Measurements from ENCODE around the gene POLD4. TPM values are rescaled to one million over a fixed set of nuclear protein-coding genes. Genes with fewer than 3 reads are reported as not detected.

The POLD4 gene
- total RNA-seq, 2 experiments from 2014 or later = 31.7 to 39.5 TPM

DNA sequence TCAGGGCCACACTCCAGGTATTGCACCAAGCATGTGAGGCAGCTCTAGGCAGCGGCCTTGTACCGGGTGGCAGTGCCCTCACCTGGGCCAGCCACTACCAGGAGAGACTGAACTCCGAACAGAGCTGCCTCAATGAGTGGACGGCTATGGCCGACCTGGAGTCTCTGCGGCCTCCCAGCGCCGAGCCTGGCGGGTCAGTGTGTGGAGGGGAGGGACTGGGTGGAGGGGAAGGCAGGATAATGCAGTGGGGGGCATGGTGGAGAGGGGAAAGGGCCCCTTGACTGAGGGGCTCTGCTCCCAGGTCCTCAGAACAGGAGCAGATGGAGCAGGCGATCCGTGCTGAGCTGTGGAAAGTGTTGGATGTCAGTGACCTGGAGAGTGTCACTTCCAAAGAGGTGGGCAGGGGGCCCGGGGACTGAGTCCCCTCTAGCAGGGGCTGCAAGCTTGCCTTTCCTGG, 45.8 kb downstream of the POLD4 start:
- TF ChIP-seq CTCF (IDR thresholded peaks at IDR 0.05) = no peak
- ChIA-PET POLR2A (interaction anchor here (1.1 to 1.4 kb wide), 2 partner anchors 20 to 30 kb away, joined by 3 to 5 read pairs; no protein-coding TSS in a partner anchor), CTCF (interaction anchor here (2.3 kb wide), 1 partner anchor 10 kb away, joined by 10 read pairs; no protein-coding TSS in a partner anchor)
- no peaks in the 10 kb centered on the region for H3K9me3 ChIP-seq (ENCODE audit: control insufficient read depth in 1 of 2, insufficient read depth in 1 of 2, low read length in 2 of 2)
- no peaks in the 10 kb centered on the region for H3K27me3 ChIP-seq (ENCODE audit: control insufficient read depth in 1 of 2, insufficient read depth in 2 of 2, low read length in 2 of 2)
- H3K4me1 Mint-ChIP-seq (ENCODE audit: low read depth) = peaks cover 12% of the 10 kb centered on the region
- peaks cover 2% of the 10 kb centered on the region for H3K36me3 Mint-ChIP-seq (ENCODE audit: low read depth)
- ATAC-seq (ENCODE audit: poor library complexity) (no peak), DNase-seq (no peak)
- peaks cover 48% of the 10 kb centered on the region for H3K4me1 ChIP-seq (ENCODE audit: insufficient read depth, low read length)
- H3K4me3 ChIP-seq (ENCODE audit: low read length) = no peak overlapping the region
- intact Hi-C loops (cut with DNase I, micrococcal nuclease) = no loop called here
- H3K27ac Mint-ChIP-seq = no peak overlapping the region
- no peaks in the 10 kb centered on the region for H3K9me3 Mint-ChIP-seq
- no peaks in the 10 kb centered on the region for H3K27me3 Mint-ChIP-seq
- H3K36me3 ChIP-seq (ENCODE audit: insufficient read depth, low read length) = peaks cover 5% of the 10 kb centered on the region
- no peak overlapping the region for H3K4me3 Mint-ChIP-seq
- no peak overlapping the region for H3K27ac ChIP-seq (ENCODE audit: low read depth in 1 of 2, low read length in 2 of 2)

GRCh38 chr11:67306769-67307544, 46.4 kb downstream of the POLD4 start:
- no peaks in the 10 kb centered on the region for H3K27me3 Mint-ChIP-seq
- intact Hi-C loops (cut with DNase I, micrococcal nuclease) = no loop called here
- H3K4me1 ChIP-seq (ENCODE audit: insufficient read depth, low read length) = peaks cover 48% of the 10 kb centered on the region
- H3K9me3 Mint-ChIP-seq = no peaks in the 10 kb centered on the region
- H3K27me3 ChIP-seq (ENCODE audit: control insufficient read depth in 1 of 2, insufficient read depth in 2 of 2, low read length in 2 of 2) = no peaks in the 10 kb centered on the region
- no peak overlapping the region for H3K27ac Mint-ChIP-seq
- DNase-seq (no peak), ATAC-seq (ENCODE audit: poor library complexity) (no peak)
- peaks cover 7% of the 10 kb centered on the region for H3K36me3 Mint-ChIP-seq (ENCODE audit: low read depth)
- peaks cover 5% of the 10 kb centered on the region for H3K36me3 ChIP-seq (ENCODE audit: insufficient read depth, low read length)
- ChIA-PET CTCF (interaction anchor here (2.3 kb wide), 1 partner anchor 11 kb away, joined by 10 read pairs; no protein-coding TSS in a partner anchor), POLR2A (interaction anchor here (0.9 to 1.4 kb wide), 2 partner anchors 13 to 19 kb away, joined by 3 to 5 read pairs; no protein-coding TSS in a partner anchor)
- TF ChIP-seq CTCF (IDR thresholded peaks at IDR 0.05) = no peak
- no peak overlapping the region for H3K27ac ChIP-seq (ENCODE audit: low read depth in 1 of 2, low read length in 2 of 2)
- no peaks in the 10 kb centered on the region for H3K9me3 ChIP-seq (ENCODE audit: control insufficient read depth in 1 of 2, insufficient read depth in 1 of 2, low read length in 2 of 2)
- peaks cover 6% of the 10 kb centered on the region for H3K4me1 Mint-ChIP-seq (ENCODE audit: low read depth)
- no peak overlapping the region for H3K4me3 Mint-ChIP-seq
- H3K4me3 ChIP-seq (ENCODE audit: low read length) = no peak overlapping the region

GRCh38 chr11:67304511-67305113, 48.7 kb downstream of the POLD4 start:
- ATAC-seq (ENCODE audit: poor library complexity) (no peak), DNase-seq (no peak)
- no peaks in the 10 kb centered on the region for H3K9me3 Mint-ChIP-seq
- peak overlapping the region; percentile 62 for H3K4me3 ChIP-seq (ENCODE audit: low read length)
- peaks cover 21% of the 10 kb centered on the region for H3K36me3 Mint-ChIP-seq (ENCODE audit: low read depth)
- no peaks in the 10 kb centered on the region for H3K4me1 Mint-ChIP-seq (ENCODE audit: low read depth)
- TF ChIP-seq CTCF (IDR thresholded peaks at IDR 0.05) = no peak
- no peaks in the 10 kb centered on the region for H3K9me3 ChIP-seq (ENCODE audit: control insufficient read depth in 1 of 2, insufficient read depth in 1 of 2, low read length in 2 of 2)
- H3K4me3 Mint-ChIP-seq = peak overlapping the region; percentile 30
- intact Hi-C loops (cut with DNase I, micrococcal nuclease) = no loop called here
- peak overlapping the region; percentile 49 for H3K27ac Mint-ChIP-seq
- CTCF ChIA-PET = interaction anchor here (4.6 kb wide), 1 partner anchor 13 kb away, joined by 21 read pairs; no protein-coding TSS in a partner anchor
- no peak overlapping the region for H3K27ac ChIP-seq (ENCODE audit: low read depth in 1 of 2, low read length in 2 of 2)
- POLR2A ChIA-PET = interaction anchor here (0.7 to 5.6 kb wide), 8 partner anchors 13 to 65 kb away, joined by 3 to 54 read pairs (median 4); partner anchors contain the start of genes ANKRD13D, GRK2 and POLD4
- peaks cover 23% of the 10 kb centered on the region for H3K36me3 ChIP-seq (ENCODE audit: insufficient read depth, low read length)
- peaks cover 32% of the 10 kb centered on the region for H3K4me1 ChIP-seq (ENCODE audit: insufficient read depth, low read length)
- H3K27me3 Mint-ChIP-seq = no peaks in the 10 kb centered on the region
- H3K27me3 ChIP-seq (ENCODE audit: control insufficient read depth in 1 of 2, insufficient read depth in 2 of 2, low read length in 2 of 2) = no peaks in the 10 kb centered on the region
